ENCODE results near the gene CCDC40. TPM values are rescaled to one million over a fixed set of nuclear protein-coding genes. Genes with fewer than 3 reads are reported as not detected.

CCDC40 gene
- total and polyA plus RNA-seq, 2 of the 13 experiments (the other 11 are each of a cell fraction or from before 2014, with no cell fraction given), result 4.1 to 5.5 TPM

GRCh38 chr17:80147035-80147822 is 110.8 kb downstream of the CCDC40 start, which contains the start of gene EIF4A3 (continued):
- TF ChIP-seq, protein P1, sequence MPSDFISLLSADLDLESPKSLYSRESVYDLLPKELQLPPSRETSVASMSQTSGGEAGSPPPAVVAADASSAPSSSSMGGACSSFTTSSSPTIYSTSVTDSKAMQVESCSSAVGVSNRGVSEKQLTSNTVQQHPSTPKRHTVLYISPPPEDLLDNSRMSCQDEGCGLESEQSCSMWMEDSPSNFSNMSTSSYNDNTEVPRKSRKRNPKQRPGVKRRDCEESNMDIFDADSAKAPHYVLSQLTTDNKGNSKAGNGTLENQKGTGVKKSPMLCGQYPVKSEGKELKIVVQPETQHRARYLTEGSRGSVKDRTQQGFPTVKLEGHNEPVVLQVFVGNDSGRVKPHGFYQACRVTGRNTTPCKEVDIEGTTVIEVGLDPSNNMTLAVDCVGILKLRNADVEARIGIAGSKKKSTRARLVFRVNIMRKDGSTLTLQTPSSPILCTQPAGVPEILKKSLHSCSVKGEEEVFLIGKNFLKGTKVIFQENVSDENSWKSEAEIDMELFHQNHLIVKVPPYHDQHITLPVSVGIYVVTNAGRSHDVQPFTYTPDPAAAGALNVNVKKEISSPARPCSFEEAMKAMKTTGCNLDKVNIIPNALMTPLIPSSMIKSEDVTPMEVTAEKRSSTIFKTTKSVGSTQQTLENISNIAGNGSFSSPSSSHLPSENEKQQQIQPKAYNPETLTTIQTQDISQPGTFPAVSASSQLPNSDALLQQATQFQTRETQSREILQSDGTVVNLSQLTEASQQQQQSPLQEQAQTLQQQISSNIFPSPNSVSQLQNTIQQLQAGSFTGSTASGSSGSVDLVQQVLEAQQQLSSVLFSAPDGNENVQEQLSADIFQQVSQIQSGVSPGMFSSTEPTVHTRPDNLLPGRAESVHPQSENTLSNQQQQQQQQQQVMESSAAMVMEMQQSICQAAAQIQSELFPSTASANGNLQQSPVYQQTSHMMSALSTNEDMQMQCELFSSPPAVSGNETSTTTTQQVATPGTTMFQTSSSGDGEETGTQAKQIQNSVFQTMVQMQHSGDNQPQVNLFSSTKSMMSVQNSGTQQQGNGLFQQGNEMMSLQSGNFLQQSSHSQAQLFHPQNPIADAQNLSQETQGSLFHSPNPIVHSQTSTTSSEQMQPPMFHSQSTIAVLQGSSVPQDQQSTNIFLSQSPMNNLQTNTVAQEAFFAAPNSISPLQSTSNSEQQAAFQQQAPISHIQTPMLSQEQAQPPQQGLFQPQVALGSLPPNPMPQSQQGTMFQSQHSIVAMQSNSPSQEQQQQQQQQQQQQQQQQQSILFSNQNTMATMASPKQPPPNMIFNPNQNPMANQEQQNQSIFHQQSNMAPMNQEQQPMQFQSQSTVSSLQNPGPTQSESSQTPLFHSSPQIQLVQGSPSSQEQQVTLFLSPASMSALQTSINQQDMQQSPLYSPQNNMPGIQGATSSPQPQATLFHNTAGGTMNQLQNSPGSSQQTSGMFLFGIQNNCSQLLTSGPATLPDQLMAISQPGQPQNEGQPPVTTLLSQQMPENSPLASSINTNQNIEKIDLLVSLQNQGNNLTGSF (CRISPR knock-in tag; IDR thresholded peaks at IDR 0.05), result no peak; the same call in none of the 2 replicates
- TF ChIP-seq SIX4 (CRISPR knock-in tag; IDR thresholded peaks at IDR 0.05) (no peak; the same call in 1 of the 2 replicates), TEAD3 (CRISPR knock-in tag; optimal IDR thresholded peaks at IDR 0.05; ENCODE audit: borderline replicate concordance) (peak; percentile 79), SP5 (CRISPR knock-in tag; IDR thresholded peaks at IDR 0.05; ENCODE audit: borderline replicate concordance, low read depth) (peak; percentile 95), ZMYM2 (CRISPR knock-in tag; IDR thresholded peaks at IDR 0.05) (no peak), ZNF577 (CRISPR knock-in tag; IDR thresholded peaks at IDR 0.05; ENCODE audit: borderline replicate concordance, low read depth) (no peak), SP1 (IDR thresholded peaks at IDR 0.05) (peak; percentile 94), SP1 (CRISPR knock-in tag; IDR thresholded peaks at IDR 0.05) (peak; percentile 99), GLI4 (CRISPR knock-in tag; IDR thresholded peaks at IDR 0.05; ENCODE audit: borderline replicate concordance) (peak; percentile 87; the same call in 1 of the 2 replicates), CHCHD3 (CRISPR knock-in tag; IDR thresholded peaks at IDR 0.05) (peak; percentile 94; the same call in 1 of the 2 replicates)
- TF ChIP-seq, protein P2, sequence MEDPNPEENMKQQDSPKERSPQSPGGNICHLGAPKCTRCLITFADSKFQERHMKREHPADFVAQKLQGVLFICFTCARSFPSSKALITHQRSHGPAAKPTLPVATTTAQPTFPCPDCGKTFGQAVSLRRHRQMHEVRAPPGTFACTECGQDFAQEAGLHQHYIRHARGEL (CRISPR knock-in tag; IDR thresholded peaks at IDR 0.05), result no peak
- TF ChIP-seq, protein P3, sequence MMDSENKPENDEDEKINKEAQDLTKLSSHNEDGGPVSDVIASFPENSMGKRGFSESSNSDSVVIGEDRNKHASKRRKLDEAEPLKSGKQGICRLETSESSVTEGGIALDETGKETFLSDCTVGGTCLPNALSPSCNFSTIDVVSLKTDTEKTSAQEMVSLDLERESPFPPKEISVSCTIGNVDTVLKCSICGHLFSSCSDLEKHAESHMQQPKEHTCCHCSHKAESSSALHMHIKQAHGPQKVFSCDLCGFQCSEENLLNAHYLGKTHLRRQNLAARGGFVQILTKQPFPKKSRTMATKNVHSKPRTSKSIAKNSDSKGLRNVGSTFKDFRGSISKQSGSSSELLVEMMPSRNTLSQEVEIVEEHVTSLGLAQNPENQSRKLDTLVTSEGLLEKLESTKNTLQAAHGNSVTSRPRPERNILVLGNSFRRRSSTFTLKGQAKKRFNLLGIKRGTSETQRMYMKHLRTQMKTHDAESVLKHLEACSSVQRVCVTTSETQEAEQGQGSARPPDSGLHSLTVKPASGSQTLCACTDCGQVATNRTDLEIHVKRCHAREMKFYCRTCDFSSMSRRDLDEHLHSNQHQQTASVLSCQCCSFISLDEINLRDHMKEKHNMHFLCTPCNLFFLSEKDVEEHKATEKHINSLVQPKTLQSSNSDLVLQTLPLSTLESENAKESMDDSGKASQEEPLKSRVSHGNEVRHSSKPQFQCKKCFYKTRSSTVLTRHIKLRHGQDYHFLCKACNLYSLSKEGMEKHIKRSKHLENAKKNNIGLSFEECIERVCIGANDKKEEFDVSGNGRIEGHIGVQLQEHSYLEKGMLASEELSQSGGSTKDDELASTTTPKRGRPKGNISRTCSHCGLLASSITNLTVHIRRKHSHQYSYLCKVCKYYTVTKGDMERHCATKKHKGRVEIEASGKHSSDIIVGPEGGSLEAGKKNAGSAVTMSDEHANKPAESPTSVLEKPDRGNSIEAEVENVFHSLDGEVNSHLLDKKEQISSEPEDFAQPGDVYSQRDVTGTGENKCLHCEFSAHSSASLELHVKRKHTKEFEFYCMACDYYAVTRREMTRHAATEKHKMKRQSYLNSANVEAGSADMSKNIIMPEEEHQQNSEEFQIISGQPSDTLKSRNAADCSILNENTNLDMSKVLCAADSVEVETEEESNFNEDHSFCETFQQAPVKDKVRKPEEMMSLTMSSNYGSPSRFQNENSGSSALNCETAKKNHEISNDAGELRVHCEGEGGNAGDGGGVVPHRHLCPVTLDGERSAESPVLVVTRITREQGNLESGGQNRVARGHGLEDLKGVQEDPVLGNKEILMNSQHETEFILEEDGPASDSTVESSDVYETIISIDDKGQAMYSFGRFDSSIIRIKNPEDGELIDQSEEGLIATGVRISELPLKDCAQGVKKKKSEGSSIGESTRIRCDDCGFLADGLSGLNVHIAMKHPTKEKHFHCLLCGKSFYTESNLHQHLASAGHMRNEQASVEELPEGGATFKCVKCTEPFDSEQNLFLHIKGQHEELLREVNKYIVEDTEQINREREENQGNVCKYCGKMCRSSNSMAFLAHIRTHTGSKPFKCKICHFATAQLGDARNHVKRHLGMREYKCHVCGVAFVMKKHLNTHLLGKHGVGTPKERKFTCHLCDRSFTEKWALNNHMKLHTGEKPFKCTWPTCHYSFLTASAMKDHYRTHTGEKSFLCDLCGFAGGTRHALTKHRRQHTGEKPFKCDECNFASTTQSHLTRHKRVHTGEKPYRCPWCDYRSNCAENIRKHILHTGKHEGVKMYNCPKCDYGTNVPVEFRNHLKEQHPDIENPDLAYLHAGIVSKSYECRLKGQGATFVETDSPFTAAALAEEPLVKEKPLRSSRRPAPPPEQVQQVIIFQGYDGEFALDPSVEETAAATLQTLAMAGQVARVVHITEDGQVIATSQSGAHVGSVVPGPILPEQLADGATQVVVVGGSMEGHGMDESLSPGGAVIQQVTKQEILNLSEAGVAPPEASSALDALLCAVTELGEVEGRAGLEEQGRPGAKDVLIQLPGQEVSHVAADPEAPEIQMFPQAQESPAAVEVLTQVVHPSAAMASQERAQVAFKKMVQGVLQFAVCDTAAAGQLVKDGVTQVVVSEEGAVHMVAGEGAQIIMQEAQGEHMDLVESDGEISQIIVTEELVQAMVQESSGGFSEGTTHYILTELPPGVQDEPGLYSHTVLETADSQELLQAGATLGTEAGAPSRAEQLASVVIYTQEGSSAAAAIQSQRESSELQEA (CRISPR knock-in tag; IDR thresholded peaks at IDR 0.05; ENCODE audit: not compliant biosample characterization), result peak; percentile 62
